Ishikawa (cell line): ENCODE data around the gene MYO9B.

Experiments used
- CEBPB ChIP-seq: IDR thresholded peaks from 2 replicates; pipeline ENCODE4 v1.6.1; 2012
- CREB1 ChIP-seq: IDR thresholded peaks from 2 replicates; pipeline ENCODE4 v1.6.1; 2012; ENCODE audit warnings: low read depth
- EGR1 ChIP-seq: IDR thresholded peaks from 2 replicates; pipeline ENCODE4 v1.6.1; 2012
- EP300 ChIP-seq: IDR thresholded peaks from 2 replicates; pipeline ENCODE4 v1.6.1; 2012; ENCODE audit warnings: borderline replicate concordance
- FOXM1 ChIP-seq: IDR thresholded peaks from 2 replicates; pipeline ENCODE4 v1.6.1; 2012; ENCODE audit warnings: low read depth, borderline replicate concordance
- MAX ChIP-seq: IDR thresholded peaks from 2 replicates; pipeline ENCODE4 v1.6.1; 2012
- NFIC ChIP-seq: IDR thresholded peaks from 2 replicates; pipeline ENCODE4 v1.6.1; 2012
- RAD21 ChIP-seq: IDR thresholded peaks from 2 replicates; pipeline ENCODE4 v1.6.1; 2012; ENCODE audit warnings: low read depth
- REST ChIP-seq: IDR thresholded peaks from 2 replicates; pipeline ENCODE4 v1.6.1; 2012; ENCODE audit warnings: low read depth, mild to moderate bottlenecking
- TAF1 ChIP-seq: IDR thresholded peaks from 2 replicates; pipeline ENCODE4 v1.6.1; 2012; ENCODE audit warnings: low read depth, mild to moderate bottlenecking
- TCF12 ChIP-seq: IDR thresholded peaks from 2 replicates; pipeline ENCODE4 v1.6.1; 2012; ENCODE audit warnings: low read depth
- TEAD4 ChIP-seq: IDR thresholded peaks from 2 replicates; pipeline ENCODE4 v1.6.1; 2012
- USF1 ChIP-seq: IDR thresholded peaks from 2 replicates; pipeline ENCODE4 v1.6.1; 2012
- YY1 ChIP-seq: IDR thresholded peaks from 2 replicates; pipeline ENCODE4 v1.6.1; 2012; ENCODE audit warnings: low read depth
- ZBTB7A ChIP-seq: IDR thresholded peaks from 2 replicates; pipeline ENCODE4 v1.6.1; 2012; ENCODE audit warnings: low read depth

MYO9B gene

GRCh38 chr19:17197666-17198065, 122.1 kb downstream of the MYO9B start:
- TF ChIP-seq NFIC (no peak), FOXM1 (no peak), ZBTB7A (no peak), MAX (no peak), CEBPB (no peak), USF1 (no peak), CREB1 (no peak), REST (no peak), TCF12 (no peak), TAF1 (no peak), RAD21 (no peak), EGR1 (no peak), TEAD4 (no peak)

- no peak for TF ChIP-seq ZBTB7A
- no peak for TF ChIP-seq USF1
- TF ChIP-seq YY1 = no peak
- TF ChIP-seq EGR1 = no peak
- TF ChIP-seq MAX = no peak
- no peak for TF ChIP-seq CEBPB
- no peak for TF ChIP-seq TEAD4
- TF ChIP-seq FOXM1 = no peak
- TF ChIP-seq EP300 = no peak
- TF ChIP-seq NFIC = no peak
- no peak for TF ChIP-seq TCF12
- no peak for TF ChIP-seq TAF1
Measured at GRCh38 chr19:17200408-17201079, 125.0 kb downstream of the MYO9B start.

GRCh38 chr19:17202249-17202648, 126.7 kb downstream of the MYO9B start:
- no peak for TF ChIP-seq CREB1
- TF ChIP-seq MAX = no peak
- TF ChIP-seq YY1 = no peak
- no peak for TF ChIP-seq EP300
- no peak for TF ChIP-seq ZBTB7A
- no peak for TF ChIP-seq RAD21
- TF ChIP-seq USF1 = no peak
- TF ChIP-seq TEAD4 = no peak
- TF ChIP-seq NFIC = no peak
- no peak for TF ChIP-seq CEBPB
- TF ChIP-seq TAF1 = no peak
- TF ChIP-seq EGR1 = no peak
- TF ChIP-seq TCF12 = no peak
- no peak for TF ChIP-seq FOXM1
- no peak for TF ChIP-seq REST

- TF ChIP-seq CEBPB (no peak), TAF1 (no peak), MAX (no peak), YY1 (no peak), EP300 (no peak), REST (no peak), FOXM1 (no peak), EGR1 (no peak), USF1 (no peak), ZBTB7A (no peak), NFIC (no peak), RAD21 (no peak), TCF12 (no peak), CREB1 (no peak), TEAD4 (no peak)
Measured at GRCh38 chr19:17202713-17203112, 127.1 kb downstream of the MYO9B start.
